Stimulated activated naive CD8-positive, alpha-beta T cell treated with anti-CD3 and anti-CD28 coated beads, Interleukin-15, Interleukin-2, amounts not matched to agents 100 ng/mL and 50 ng/mL, for 24 hours (primary cell): ENCODE data around the gene TAX1BP3.

Experiments
- H3K27ac Mint-ChIP-seq: one replicate; pipeline ENCODE4 v1.8.0; 2021; ENCODE audit warnings: mild to moderate bottlenecking, mixed read lengths
- H3K27me3 Mint-ChIP-seq: one replicate; pipeline ENCODE4 v1.8.0; 2021; ENCODE audit warnings: mixed read lengths
- H3K36me3 Mint-ChIP-seq: one replicate; pipeline ENCODE4 v1.8.0; 2021; ENCODE audit warnings: low read depth, mixed read lengths
- H3K4me1 Mint-ChIP-seq: one replicate; pipeline ENCODE4 v1.8.0; 2021; ENCODE audit warnings: low read depth, mixed read lengths
- H3K4me3 Mint-ChIP-seq: one replicate; pipeline ENCODE4 v1.8.0; 2021; ENCODE audit warnings: mild to moderate bottlenecking, mixed read lengths
- H3K9me3 Mint-ChIP-seq: one replicate; pipeline ENCODE4 v1.8.0; 2021; ENCODE audit warnings: mixed read lengths

TAX1BP3 gene

DNA sequence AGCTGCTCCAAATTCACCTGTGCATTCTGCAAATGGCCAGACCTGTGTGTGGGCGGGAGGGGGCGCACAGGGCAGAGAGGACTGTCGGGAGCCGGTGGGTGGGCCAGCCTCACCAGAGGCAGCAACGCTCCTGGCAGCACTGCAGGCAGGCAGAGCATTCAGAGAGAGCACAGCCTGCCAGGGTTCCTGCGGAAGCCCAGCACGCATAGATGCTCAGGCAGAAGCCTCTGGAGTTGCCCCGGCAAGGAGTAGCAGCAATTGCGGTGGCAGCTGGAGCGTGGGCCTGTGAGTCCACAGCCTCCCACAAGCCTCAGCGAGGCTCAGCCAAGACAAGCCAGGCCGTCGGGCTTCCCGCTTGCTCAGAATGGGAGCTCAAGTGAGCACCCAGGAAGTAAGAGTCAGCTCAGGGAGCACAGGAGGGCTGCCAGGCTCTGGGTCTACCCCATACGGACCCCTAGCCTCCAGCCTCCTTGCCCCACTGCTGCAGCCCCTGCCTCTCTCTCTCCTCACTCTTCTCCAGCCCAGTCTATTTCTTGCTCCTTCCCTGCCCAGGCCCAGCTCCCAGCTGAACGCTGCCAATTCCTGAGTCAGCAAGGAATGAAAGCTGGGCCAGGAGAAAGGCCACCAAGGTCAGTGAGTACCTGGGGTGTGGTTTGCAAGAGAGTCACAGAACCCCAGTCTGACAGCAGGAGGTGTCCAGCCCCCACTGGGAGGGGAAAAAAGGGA lies 9.9 kb upstream of the TAX1BP3 start:
- H3K27ac Mint-ChIP-seq, result no peak overlapping the region
- no peak overlapping the region for H3K4me3 Mint-ChIP-seq
- H3K36me3 Mint-ChIP-seq, result peaks cover 3% of the 10 kb centered on the region
- no peaks in the 10 kb centered on the region for H3K9me3 Mint-ChIP-seq
- no peaks in the 10 kb centered on the region for H3K27me3 Mint-ChIP-seq
- peaks cover 4% of the 10 kb centered on the region for H3K4me1 Mint-ChIP-seq

DNA sequence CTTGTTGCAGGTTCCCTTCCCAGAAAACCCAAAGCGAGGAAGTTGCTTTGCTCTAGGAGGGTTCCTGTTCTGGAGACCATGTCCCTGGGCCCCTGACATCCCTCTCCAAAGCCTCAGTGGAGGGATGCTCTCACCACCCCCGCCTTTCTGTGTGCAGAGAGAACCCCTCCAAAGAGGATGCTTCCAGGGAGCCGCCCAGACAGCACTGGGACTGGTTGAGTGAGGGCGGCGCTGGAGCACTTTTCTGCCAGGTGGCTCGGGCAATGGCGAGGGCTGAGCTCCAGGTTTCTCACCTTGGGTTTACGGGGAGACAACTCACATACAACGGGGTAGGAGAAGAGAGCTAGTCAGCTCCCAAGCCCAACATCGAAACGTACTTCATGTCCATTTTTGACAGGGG lies 7.5 kb upstream of the TAX1BP3 start:
- H3K4me3 Mint-ChIP-seq, result no peak overlapping the region
- H3K27ac Mint-ChIP-seq, result no peak overlapping the region
- H3K4me1 Mint-ChIP-seq, result peaks cover 5% of the 10 kb centered on the region
- peaks cover 5% of the 10 kb centered on the region for H3K36me3 Mint-ChIP-seq
- no peaks in the 10 kb centered on the region for H3K27me3 Mint-ChIP-seq
- no peaks in the 10 kb centered on the region for H3K9me3 Mint-ChIP-seq

DNA sequence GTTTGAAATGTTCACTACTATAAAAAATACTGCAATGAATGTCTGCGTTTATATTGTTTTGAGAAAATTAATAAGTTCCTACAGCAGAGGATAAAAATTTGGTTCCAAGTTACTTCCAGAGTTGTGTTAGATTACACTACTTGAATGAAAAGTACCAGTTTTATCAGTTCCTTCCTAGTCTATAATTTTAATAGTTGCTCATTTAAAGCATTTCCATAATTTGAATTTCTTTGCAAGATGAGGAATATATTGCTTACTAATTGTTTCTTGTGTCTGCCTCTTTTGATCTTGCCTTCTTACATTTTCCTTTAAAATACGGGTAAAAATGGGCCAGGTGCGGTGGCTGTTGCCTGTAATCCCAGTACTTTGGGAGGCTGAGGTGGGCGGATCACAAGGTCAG lies 4.2 kb upstream of the TAX1BP3 start:
- H3K9me3 Mint-ChIP-seq, result no peaks in the 10 kb centered on the region
- no peaks in the 10 kb centered on the region for H3K27me3 Mint-ChIP-seq
- H3K4me1 Mint-ChIP-seq, result peaks cover 21% of the 10 kb centered on the region
- H3K4me3 Mint-ChIP-seq, result no peak overlapping the region
- peaks cover 14% of the 10 kb centered on the region for H3K36me3 Mint-ChIP-seq
- no peak overlapping the region for H3K27ac Mint-ChIP-seq

DNA sequence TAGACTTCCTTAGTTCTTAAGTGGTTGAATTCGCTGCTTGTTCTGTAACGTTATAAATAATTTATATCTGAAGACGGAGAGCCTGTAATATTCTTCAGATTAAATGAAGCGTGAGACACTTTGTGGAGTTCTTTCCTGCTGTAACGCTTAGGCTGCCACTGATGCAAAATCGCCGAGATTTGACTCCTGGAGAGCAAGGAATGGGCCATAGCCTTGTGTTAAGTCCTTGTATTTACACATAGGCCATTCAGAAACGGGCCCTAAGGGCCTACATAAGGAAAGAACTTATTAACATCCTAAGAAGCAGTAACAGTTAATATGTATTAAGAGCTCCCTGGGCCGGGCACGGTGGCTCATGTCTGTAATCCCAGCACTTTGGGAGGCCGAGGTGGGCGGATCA lies 1.2 kb upstream of the TAX1BP3 start:
- H3K27me3 Mint-ChIP-seq, result no peaks in the 10 kb centered on the region
- H3K4me1 Mint-ChIP-seq, result peaks cover 25% of the 10 kb centered on the region
- H3K36me3 Mint-ChIP-seq, result peaks cover 14% of the 10 kb centered on the region
- peak overlapping the region; percentile 94 for H3K27ac Mint-ChIP-seq
- no peaks in the 10 kb centered on the region for H3K9me3 Mint-ChIP-seq
- peak overlapping the region; percentile 94 for H3K4me3 Mint-ChIP-seq

DNA sequence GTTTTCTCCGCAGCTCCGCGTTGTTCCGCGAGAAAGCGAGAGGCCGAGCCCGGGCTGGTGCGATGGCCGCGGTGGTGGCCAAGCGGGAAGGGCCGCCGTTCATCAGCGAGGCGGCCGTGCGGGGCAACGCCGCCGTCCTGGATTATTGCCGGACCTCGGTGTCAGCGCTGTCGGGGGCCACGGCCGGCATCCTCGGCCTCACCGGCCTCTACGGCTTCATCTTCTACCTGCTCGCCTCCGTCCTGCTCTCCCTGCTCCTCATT lies 638 bp upstream of the TAX1BP3 start:
- Mint-ChIP-seq H3K4me1 (peaks cover 25% of the 10 kb centered on the region), H3K27ac (peak overlapping the region; percentile 94), H3K9me3 (no peaks in the 10 kb centered on the region), H3K27me3 (no peaks in the 10 kb centered on the region), H3K4me3 (peak overlapping the region; percentile 94), H3K36me3 (peaks cover 14% of the 10 kb centered on the region)

DNA sequence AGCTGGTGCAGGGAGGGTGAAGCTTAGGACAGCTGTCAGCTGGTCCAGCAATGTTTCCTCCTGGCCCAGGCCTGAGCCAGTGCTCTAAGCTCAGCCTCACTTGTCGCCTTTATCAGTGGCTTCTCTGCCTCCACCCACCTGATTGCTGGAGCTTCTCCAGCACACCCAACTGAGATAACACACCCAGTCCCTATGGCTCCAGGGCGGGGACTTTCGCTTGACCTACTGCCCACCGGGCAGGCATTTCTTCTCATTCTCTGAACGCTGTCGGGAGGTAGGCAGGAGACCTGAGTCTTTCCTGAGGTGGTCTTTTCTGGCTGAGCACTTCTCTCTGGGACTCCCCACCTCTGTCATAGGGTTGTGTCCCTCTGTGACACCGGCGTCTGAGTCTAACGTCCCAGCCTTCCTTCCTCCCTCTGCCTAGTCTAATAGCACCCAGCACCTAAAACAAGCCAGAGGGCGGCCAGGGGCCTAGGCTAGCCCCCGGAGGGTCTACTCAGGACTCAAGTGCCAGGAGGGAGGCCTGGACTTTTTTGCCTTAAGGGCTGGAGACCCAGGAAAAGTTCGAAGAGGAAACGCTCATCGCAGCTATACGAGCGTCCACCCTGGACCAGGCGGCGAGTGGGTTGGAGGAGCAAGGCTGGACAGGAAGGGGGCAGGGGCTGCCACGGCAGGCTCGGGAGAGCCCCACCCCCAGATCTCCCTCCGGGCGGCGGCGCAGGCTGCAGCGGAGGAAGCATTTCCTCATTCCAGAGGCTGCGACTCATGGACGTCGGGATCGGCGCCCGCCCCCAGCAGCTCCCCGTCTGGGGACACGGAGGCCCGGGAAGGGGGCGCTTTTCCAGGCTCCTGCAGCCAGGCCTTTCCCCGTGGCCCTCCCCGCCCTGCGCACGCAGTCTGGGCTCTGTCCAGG lies 756 bp downstream of the TAX1BP3 start:
- Mint-ChIP-seq H3K4me1 (peaks cover 25% of the 10 kb centered on the region), H3K9me3 (no peaks in the 10 kb centered on the region), H3K36me3 (peaks cover 14% of the 10 kb centered on the region)

GRCh38 chr17:3666516-3666915 lies 1.9 kb downstream of the TAX1BP3 start:
- peaks cover 22% of the 10 kb centered on the region for H3K4me1 Mint-ChIP-seq
- H3K27me3 Mint-ChIP-seq, result no peaks in the 10 kb centered on the region
- no peak overlapping the region for H3K4me3 Mint-ChIP-seq
- no peak overlapping the region for H3K27ac Mint-ChIP-seq
- H3K36me3 Mint-ChIP-seq, result peaks cover 9% of the 10 kb centered on the region
- H3K9me3 Mint-ChIP-seq, result no peaks in the 10 kb centered on the region

More for the DNA sequence above, 756 bp downstream of the TAX1BP3 start:
- H3K4me3 Mint-ChIP-seq, result peak overlapping the region; percentile 94
- no peaks in the 10 kb centered on the region for H3K27me3 Mint-ChIP-seq
- H3K27ac Mint-ChIP-seq, result peak overlapping the region; percentile 61

GRCh38 chr17:3665834-3666233 lies 2.5 kb downstream of the TAX1BP3 start:
- Mint-ChIP-seq H3K27ac (no peak overlapping the region), H3K4me3 (no peak overlapping the region), H3K4me1 (peaks cover 20% of the 10 kb centered on the region), H3K27me3 (no peaks in the 10 kb centered on the region), H3K36me3 (peaks cover 8% of the 10 kb centered on the region), H3K9me3 (no peaks in the 10 kb centered on the region)

- H3K9me3 Mint-ChIP-seq, result no peaks in the 10 kb centered on the region
- H3K27me3 Mint-ChIP-seq, result no peaks in the 10 kb centered on the region
- H3K36me3 Mint-ChIP-seq, result no peaks in the 10 kb centered on the region
- peaks cover 5% of the 10 kb centered on the region for H3K4me1 Mint-ChIP-seq
- no peak overlapping the region for H3K27ac Mint-ChIP-seq
- no peak overlapping the region for H3K4me3 Mint-ChIP-seq
These were observed 5.0 kb downstream of the TAX1BP3 start for GRCh38 chr17:3663102-3664011.

DNA sequence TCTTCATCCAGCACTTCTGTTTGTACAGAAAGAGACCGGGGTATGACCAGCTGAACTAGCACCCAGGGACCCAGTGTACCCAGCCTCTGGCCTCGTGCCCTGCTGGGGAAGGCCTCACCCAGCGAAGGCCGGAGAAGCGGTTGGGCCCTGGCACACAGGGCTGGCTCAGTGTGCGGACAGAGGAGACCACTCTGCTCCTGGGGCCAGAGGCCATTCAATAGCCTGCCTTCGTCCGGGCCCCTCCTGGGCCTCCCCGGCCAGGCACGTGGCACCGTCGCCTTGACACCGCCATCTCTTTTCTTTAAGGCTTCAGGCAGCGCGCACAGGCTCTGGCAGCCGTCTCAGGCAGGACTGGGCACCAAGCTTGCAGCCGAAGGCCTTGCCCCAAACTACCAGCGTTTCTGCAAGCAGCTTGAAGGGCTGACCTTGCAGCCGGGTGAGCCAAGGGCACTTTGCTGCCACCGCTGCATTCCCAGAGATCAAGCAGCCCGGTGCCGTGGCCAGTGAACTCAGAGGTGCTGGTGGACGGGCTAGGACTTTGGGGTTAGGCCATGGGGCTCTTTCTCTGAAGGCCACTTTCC lies 8.0 kb downstream of the TAX1BP3 start:
- Mint-ChIP-seq H3K4me1 (no peaks in the 10 kb centered on the region), H3K36me3 (no peaks in the 10 kb centered on the region), H3K9me3 (no peaks in the 10 kb centered on the region), H3K27me3 (no peaks in the 10 kb centered on the region), H3K4me3 (no peak overlapping the region), H3K27ac (no peak overlapping the region)

DNA sequence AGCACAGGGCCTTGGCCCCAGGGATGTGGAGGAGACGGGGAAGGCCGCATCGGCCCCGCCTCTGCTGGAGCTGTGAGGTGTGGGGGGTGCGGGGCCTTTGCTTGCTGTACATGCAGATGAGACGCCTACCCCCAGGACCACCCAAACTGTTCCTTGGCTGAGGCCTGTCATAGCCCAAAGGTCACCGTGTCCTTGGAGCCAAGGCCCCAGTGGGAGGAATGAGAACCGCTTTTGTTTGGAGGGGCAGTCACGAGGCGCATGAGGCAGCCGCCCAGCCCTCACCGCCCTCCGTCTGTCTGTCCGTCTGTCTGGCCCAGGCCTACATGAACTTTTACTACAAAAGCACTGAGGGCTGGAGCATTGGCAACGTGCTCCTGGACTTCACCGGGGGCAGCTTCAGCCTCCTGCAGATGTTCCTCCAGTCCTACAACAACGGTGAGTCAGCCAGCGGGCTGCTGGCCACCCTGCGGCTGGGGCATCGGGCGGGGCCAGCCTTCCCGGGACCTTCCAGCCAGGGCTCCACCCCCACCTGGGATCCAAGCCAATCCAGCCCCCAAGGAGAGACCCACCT lies 8.8 kb downstream of the TAX1BP3 start:
- Mint-ChIP-seq H3K27me3 (no peaks in the 10 kb centered on the region), H3K9me3 (no peaks in the 10 kb centered on the region), H3K27ac (no peak overlapping the region), H3K36me3 (no peaks in the 10 kb centered on the region), H3K4me3 (no peak overlapping the region), H3K4me1 (no peaks in the 10 kb centered on the region)

- Mint-ChIP-seq H3K36me3 (no peaks in the 10 kb centered on the region), H3K9me3 (no peaks in the 10 kb centered on the region), H3K27ac (no peak overlapping the region), H3K4me3 (no peak overlapping the region), H3K4me1 (no peaks in the 10 kb centered on the region), H3K27me3 (no peaks in the 10 kb centered on the region)
These were observed 9.5 kb downstream of the TAX1BP3 start for GRCh38 chr17:3658784-3659449.

- no peak overlapping the region for H3K27ac Mint-ChIP-seq
- H3K4me1 Mint-ChIP-seq, result no peaks in the 10 kb centered on the region
- H3K9me3 Mint-ChIP-seq, result no peaks in the 10 kb centered on the region
- no peaks in the 10 kb centered on the region for H3K36me3 Mint-ChIP-seq
- H3K4me3 Mint-ChIP-seq, result no peak overlapping the region
- no peaks in the 10 kb centered on the region for H3K27me3 Mint-ChIP-seq
These were observed 10.2 kb downstream of the TAX1BP3 start for GRCh38 chr17:3657874-3658783.
